K562 (cell line): ENCODE results near the gene UNC5C. TPM values are rescaled to one million over a fixed set of nuclear protein-coding genes. Genes with fewer than 3 reads are reported as not detected.

Source experiments
- polyA plus RNA-seq, 8 experiments: library from polyadenylated mRNA; depleted of rRNA in 4 of 8; stranded (reverse) in 5 of 8; unstranded in 3 of 8; fragments of >200 nt; fragmentation: Nextera tagmentation in 2 of 8; fragmentation: Illumina TruSeq in 1 of 8; extraction: Ambion mirVana in 2 of 8; extraction: Trizol in 1 of 8; gene quantifications; 2 replicates each; pipeline versions ENCODE4 v1.2.1 to v1.2.3, GENCODE V29; 2011 to 2014; ENCODE audit warnings: inconsistent platforms in 1 of 8, missing spikeins in 1 of 8
- total RNA-seq, 7 experiments: library from RNA; depleted of rRNA in 6 of 7; stranded (reverse); fragments of >200 nt in 6 of 7; fragmentation: Illumina TruSeq in 2 of 7; extraction: Trizol in 2 of 7; gene quantifications; 2 replicates each; pipeline versions ENCODE4 v1.2.1 to v1.2.3, GENCODE V29; 2011 to 2021; ENCODE audit warnings: low replicate concordance in 1 of 7
- TF ChIP-seq, protein P1 (sequence below): fragments of 200-600 bp; sonication (generic); IDR thresholded peaks from one replicate; pipeline ENCODE4 v1.6.1; 2012; ENCODE audit warnings: mild to moderate bottlenecking, low read depth, low read length, inconsistent platforms
- TF ChIP-seq, protein P2 (sequence below), 2 experiments: IDR thresholded peaks in 1 of 2; conservative IDR thresholded peaks in 1 of 2; 2 replicates each; pipeline ENCODE4 v1.6.1; 2016; ENCODE audit warnings: low read depth in 2 of 2, mild to moderate bottlenecking in 1 of 2, missing compliant biosample characterization in 1 of 2, missing genetic modification characterization in 1 of 2, moderate library complexity in 1 of 2

The UNC5C gene
- total and polyA plus RNA-seq, 9 of the 15 experiments (the other 6 are each of a cell fraction or from before 2014, with no cell fraction given): under 0.01 to 0.10 (median 0.03) TPM; not detected in 1

DNA sequence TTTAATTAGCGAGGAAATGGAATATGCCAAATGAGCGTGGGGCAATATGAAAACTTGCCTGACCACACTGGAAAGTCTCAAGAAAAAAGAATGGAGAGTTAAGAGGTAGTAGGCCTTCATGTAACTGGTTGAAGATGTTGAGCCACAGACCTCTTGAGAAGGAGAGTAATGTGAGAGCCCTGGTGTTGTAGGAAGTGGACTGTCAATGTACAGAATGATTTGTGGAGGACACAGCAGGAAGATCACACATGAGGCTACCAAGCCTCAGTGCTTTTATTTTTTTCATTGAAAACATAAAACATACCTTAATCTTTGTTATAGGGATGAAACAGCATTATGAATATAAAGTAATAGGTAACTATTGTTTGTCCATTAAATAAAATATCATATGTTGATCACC, 331.6 kb downstream of the UNC5C start (continued):
- TF ChIP-seq, protein P1, sequence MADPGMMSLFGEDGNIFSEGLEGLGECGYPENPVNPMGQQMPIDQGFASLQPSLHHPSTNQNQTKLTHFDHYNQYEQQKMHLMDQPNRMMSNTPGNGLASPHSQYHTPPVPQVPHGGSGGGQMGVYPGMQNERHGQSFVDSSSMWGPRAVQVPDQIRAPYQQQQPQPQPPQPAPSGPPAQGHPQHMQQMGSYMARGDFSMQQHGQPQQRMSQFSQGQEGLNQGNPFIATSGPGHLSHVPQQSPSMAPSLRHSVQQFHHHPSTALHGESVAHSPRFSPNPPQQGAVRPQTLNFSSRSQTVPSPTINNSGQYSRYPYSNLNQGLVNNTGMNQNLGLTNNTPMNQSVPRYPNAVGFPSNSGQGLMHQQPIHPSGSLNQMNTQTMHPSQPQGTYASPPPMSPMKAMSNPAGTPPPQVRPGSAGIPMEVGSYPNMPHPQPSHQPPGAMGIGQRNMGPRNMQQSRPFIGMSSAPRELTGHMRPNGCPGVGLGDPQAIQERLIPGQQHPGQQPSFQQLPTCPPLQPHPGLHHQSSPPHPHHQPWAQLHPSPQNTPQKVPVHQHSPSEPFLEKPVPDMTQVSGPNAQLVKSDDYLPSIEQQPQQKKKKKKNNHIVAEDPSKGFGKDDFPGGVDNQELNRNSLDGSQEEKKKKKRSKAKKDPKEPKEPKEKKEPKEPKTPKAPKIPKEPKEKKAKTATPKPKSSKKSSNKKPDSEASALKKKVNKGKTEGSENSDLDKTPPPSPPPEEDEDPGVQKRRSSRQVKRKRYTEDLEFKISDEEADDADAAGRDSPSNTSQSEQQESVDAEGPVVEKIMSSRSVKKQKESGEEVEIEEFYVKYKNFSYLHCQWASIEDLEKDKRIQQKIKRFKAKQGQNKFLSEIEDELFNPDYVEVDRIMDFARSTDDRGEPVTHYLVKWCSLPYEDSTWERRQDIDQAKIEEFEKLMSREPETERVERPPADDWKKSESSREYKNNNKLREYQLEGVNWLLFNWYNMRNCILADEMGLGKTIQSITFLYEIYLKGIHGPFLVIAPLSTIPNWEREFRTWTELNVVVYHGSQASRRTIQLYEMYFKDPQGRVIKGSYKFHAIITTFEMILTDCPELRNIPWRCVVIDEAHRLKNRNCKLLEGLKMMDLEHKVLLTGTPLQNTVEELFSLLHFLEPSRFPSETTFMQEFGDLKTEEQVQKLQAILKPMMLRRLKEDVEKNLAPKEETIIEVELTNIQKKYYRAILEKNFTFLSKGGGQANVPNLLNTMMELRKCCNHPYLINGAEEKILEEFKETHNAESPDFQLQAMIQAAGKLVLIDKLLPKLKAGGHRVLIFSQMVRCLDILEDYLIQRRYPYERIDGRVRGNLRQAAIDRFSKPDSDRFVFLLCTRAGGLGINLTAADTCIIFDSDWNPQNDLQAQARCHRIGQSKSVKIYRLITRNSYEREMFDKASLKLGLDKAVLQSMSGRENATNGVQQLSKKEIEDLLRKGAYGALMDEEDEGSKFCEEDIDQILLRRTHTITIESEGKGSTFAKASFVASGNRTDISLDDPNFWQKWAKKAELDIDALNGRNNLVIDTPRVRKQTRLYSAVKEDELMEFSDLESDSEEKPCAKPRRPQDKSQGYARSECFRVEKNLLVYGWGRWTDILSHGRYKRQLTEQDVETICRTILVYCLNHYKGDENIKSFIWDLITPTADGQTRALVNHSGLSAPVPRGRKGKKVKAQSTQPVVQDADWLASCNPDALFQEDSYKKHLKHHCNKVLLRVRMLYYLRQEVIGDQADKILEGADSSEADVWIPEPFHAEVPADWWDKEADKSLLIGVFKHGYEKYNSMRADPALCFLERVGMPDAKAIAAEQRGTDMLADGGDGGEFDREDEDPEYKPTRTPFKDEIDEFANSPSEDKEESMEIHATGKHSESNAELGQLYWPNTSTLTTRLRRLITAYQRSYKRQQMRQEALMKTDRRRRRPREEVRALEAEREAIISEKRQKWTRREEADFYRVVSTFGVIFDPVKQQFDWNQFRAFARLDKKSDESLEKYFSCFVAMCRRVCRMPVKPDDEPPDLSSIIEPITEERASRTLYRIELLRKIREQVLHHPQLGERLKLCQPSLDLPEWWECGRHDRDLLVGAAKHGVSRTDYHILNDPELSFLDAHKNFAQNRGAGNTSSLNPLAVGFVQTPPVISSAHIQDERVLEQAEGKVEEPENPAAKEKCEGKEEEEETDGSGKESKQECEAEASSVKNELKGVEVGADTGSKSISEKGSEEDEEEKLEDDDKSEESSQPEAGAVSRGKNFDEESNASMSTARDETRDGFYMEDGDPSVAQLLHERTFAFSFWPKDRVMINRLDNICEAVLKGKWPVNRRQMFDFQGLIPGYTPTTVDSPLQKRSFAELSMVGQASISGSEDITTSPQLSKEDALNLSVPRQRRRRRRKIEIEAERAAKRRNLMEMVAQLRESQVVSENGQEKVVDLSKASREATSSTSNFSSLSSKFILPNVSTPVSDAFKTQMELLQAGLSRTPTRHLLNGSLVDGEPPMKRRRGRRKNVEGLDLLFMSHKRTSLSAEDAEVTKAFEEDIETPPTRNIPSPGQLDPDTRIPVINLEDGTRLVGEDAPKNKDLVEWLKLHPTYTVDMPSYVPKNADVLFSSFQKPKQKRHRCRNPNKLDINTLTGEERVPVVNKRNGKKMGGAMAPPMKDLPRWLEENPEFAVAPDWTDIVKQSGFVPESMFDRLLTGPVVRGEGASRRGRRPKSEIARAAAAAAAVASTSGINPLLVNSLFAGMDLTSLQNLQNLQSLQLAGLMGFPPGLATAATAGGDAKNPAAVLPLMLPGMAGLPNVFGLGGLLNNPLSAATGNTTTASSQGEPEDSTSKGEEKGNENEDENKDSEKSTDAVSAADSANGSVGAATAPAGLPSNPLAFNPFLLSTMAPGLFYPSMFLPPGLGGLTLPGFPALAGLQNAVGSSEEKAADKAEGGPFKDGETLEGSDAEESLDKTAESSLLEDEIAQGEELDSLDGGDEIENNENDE: no peak
- TF ChIP-seq, protein P2, sequence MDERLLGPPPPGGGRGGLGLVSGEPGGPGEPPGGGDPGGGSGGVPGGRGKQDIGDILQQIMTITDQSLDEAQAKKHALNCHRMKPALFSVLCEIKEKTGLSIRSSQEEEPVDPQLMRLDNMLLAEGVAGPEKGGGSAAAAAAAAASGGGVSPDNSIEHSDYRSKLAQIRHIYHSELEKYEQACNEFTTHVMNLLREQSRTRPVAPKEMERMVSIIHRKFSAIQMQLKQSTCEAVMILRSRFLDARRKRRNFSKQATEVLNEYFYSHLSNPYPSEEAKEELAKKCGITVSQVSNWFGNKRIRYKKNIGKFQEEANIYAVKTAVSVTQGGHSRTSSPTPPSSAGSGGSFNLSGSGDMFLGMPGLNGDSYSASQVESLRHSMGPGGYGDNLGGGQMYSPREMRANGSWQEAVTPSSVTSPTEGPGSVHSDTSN (CRISPR knock-in tag; IDR thresholded peaks at IDR 0.05; ENCODE audit: low read depth): no peak
- TF ChIP-seq, protein P2 (tag; conservative IDR thresholded peaks at IDR 0.05; ENCODE audit: low read depth): peak; percentile 36; the same call in 1 of the 2 replicates
